HG03354 (cell line): ENCODE measurements around the gene LRRC3.
"Not testable (repeated sequence)": the region's sequence is repeated elsewhere in the genome, so short reads cannot be mapped to it uniquely, and the experiment has no call there.

Experiments used
- ATAC-seq: cut with Tn5 transposase; IDR thresholded peaks from one replicate; pipeline ENCODE4 v1.9.1; 2021; ENCODE audit warnings: mild to moderate bottlenecking; ENCODE audit not compliant: unreplicated experiment, poor library complexity, severe bottlenecking

LRRC3 gene

DNA sequence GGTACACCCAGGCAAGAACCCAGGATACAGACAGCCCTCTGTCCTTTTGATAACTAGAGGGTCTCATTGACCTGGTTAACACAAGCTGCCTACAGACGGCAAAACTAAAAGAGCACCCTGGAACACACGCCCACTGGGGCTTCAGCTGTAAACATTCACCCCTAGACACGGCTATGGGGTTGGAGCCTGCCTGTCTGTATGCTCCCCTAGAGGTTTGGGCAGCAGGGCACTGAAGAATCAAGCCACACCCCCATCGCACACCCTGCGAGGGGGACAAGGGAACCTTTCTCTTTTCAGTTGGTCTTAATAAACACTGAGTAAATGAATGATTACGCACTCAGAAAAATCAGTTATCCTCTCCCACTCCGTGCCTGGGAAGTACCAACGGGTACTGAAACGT is 35.5 kb downstream of the LRRC3 start:
- no peak for ATAC-seq

DNA sequence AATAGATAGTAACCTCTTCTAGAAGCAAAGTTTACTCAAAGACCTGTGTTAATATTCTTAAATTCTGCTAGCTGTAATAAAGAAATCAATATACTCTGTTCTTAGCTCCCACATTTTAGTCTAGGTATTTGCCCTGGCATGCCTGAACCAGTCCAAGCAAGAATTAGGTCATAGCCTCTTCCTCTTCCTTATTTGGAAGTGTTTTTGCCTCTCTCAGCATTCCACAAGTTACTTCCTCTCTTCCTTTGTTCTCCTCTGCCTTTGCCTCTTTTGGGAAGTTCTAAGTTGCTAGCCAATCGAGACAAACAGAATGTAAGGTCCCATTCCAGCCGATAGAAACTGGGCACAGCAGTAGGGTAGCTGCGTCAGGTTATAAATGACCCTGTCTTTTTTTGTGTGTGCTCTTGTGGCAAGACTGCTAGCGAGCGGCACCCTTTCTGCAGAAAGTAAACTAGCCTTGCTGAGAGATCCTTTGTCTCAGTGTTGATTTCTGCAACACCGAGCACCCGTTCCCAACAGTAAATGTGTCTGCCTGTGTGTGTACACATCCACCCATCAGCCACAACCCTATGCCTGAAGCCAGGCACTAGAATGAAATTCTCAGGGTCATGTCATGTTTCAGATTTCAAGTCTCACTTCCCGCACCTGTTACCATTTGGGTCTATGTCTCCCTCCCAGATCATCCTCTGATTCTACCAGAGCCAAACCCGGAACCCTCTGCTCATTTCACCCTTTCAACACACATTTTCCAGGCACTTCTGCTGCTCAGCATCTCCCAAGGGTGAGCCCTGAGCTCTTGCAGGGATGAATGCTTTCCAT is 37.5 kb downstream of the LRRC3 start:
- ATAC-seq: no peak

- ATAC-seq: no peak
Observed at GRCh38 chr21:44494418-44494817, 39.1 kb downstream of the LRRC3 start.

GRCh38 chr21:44494956-44495355 is 39.6 kb downstream of the LRRC3 start:
- ATAC-seq: no peak

DNA sequence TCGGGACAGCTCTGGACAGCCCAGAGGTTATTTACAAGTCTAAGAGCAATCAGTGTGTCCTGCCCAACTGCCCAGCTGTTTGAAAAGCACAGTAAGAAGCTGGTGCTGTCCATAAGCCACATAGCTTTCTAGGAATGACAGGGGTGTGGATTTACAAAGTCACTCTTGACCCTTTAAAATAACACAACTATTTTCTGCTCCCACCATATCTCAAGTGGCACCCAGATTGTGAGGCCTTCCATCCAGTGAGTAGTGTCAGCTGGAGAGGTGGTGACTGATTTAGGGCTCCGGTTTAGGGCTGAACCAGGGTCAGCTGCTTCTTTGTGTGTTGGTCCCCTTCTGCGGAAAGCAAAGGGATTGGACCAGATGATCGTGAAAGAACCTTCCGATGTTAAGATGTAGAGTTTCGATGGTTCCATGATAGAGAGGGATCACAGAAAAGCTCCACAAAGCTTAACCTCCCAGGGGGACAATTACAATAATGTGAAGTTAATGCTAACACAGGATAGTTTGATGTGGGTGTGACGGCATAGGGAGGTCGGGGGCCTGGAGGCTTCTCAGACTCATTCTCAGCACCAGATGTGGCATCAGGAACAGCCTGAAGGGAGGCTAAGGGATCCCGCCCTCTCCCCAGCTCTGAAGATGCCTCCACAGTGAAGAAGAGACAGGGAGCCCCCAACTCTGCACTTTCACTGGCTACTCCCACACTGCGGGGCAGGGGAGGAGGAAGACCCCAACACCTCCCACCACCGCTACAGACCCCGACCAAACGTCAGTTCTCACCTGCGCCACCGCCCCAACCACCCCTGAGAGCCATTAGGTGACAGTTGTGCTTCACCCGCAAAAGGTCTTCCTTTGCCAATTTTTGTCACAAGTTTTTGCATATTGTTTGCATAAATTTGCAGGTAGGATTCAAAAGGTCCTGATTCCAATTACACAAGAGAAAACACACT is 40.6 kb downstream of the LRRC3 start:
- no peak for ATAC-seq

DNA sequence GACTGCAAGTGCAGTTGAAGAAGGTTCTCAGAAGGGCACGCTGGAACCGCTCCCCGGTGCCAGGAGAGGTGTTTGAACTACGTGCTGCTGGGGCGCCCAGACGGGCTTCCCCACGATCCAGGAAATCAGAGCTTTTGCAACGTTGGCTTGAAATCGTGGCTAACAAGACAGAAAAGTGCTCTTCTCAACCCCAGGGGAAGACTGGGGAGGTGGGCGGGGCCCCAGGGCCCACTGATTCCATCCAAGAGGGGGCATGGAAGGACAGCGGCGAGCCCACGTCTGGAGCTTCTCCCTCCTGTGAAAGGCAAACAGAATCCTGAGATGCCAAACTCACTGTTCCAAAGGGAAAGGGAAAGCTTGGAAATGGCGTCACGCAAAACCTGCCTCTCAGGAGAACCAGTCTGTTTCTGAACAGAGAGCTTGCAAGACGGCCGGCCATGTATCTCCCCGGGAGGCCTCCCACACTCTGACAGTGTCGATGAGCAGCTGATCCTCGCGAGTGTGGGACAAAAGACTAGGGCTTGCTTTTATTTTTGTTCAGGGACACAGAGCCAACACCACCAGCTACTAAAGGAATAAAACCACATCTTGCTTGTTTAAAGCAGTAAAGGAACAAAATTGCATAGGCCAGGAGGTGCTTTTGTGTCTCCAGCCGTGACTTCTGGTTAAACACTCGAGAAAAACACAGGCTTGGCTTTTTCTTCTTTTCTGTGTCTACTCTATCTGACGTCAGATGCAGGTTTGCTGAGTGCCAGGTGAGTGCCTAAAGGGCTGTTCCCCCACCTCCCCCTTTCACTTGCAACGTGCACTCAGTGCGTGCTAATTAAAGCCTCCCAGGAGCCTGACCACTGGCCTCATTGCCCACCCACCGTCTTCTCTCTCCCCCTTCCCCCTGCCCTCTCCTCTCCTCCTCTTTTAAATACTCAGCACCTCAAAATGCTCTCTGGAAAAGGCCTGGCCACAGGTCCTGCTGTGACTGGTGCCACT is 41.5 kb downstream of the LRRC3 start:
- no peak for ATAC-seq

GRCh38 chr21:44497703-44498126 is 42.4 kb downstream of the LRRC3 start:
- no peak for ATAC-seq

GRCh38 chr21:44498280-44499210 is 43.2 kb downstream of the LRRC3 start:
- ATAC-seq: no peak

DNA sequence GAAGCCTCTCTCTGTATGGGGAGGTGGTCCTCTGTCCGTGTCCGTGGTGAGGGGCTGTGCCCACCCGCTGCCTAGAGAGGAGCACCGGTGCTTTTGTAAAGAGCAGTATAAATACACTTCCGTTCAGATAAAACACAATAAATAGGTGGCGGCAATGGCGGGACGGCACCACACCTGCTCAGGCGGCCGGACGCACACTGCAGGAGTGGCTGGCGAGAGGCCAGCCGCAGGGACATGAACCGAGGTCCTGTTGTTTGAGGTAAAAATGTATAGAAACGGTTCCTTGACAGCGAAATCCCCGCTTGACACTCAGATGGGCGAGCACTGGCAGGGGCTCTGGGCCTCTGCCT is 43.9 kb downstream of the LRRC3 start:
- ATAC-seq: no peak

- no peak for ATAC-seq
Observed at GRCh38 chr21:44499631-44500030, 44.3 kb downstream of the LRRC3 start.

GRCh38 chr21:44500111-44500510 is 44.8 kb downstream of the LRRC3 start:
- no peak for ATAC-seq

DNA sequence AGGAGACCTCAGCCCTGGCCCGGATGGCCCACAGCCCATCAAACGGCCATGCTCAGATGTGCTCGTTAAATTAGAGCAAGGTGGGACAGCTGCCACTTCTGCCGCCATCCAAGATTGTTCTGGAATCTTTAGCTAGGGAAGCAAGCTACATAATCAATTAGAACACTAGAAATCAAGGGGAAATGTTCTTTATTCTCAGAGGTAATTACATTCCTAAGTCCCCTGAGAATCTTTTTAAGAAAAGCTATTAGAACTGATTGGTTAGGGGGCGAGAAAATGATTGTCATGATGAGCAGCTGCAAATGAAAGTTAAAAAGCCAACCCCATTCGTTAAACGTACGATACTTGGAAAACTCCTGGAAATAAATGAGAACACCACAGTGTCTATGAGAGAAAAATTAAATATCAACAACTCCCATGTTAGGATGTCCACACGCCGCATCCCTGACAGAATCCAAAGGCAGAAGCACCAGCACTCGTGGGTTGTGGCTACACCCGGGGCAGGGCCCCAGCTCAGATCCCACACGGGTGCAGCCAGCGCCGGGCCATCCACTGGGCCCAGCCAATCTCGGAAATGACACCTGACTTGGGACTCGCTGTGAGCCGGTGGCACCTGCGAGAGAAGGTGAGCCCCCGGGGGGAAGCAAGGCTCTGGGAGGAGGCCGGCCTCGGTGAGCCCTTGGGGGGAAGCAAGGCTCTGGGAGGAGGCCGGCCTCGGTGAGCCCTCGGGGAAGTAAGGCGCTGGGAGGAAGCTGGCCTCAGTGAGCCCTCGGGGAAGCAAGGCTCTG is 47.1 kb downstream of the LRRC3 start:
- no peak for ATAC-seq

DNA sequence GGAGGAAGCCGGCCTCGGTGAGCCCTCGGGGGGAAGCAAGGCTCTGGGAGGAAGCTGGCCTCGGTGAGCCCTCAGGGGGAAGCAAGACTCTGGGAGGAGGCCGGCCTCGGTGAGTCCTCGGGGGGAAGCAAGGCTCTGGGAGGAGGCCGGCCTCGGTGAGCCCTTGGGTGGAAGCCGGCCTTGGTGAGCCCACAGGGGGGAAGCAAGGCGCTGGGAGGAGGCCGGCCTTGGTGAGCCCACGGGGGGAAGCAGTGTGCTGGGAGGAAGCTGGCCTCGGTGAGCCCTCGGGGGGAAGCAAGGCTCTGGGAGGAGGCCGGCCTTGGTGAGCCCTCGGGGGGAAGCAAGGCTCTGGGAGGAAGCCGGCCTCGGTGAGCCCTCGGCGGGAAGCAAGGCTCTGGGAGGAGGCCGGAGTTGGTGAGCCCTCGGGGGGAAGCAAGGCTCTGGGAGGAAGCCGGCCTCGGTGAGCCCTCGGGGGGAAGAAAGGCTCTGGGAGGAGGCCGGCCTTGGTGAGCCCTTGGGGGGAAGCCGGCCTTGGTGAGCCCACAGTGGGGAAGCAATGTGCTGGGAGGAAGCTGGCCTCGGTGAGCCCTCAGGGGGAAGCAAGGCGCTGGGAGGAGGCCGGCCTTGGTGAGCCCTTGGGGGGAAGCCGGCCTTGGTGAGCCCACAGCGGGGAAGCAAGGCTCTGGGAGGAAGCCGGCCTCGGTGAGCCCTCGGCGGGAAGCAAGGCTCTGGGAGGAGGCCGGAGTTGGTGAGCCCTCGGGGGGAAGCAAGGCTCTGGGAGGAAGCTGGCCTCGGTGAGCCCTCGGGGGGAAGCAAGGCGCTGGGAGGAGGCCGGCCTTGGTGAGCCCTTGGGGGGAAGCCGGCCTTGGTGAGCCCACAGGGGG is 47.9 kb downstream of the LRRC3 start:
- not testable (repeated sequence) for ATAC-seq

GRCh38 chr21:44503901-44504399 is 48.6 kb downstream of the LRRC3 start:
- no peak for ATAC-seq

- no peak for ATAC-seq
Observed at GRCh38 chr21:44505673-44506278, 50.5 kb downstream of the LRRC3 start.
